Tibial artery (tissue), 4 donors: ENCODE measurements around the gene TCFL5.

Experiments used
- DNase-seq, 2 donors: peaks; one replicate each; pipeline ENCODE4 v3.0.0-alpha.2; 2019
- H3K27ac ChIP-seq, 2 donors: fragments of 200-600 bp; sonication (generic) in 1 of 2; 1 replicate in 1 of 2; 2 replicates in 1 of 2; pipeline ENCODE4 v1.5.1; 2018 to 2019; ENCODE audit warnings: mild to moderate bottlenecking in 1 of 2
- H3K27me3 ChIP-seq, 2 donors: fragments of 200-600 bp; sonication (generic) in 1 of 2; one replicate each; pipeline versions ENCODE4 v1.5.1 to v1.6.0; 2016 to 2019
- H3K36me3 ChIP-seq, 3 donors: fragments of 200-600 bp; sonication (generic) in 2 of 3; one replicate each; pipeline ENCODE4 v1.5.1; 2016 to 2019; ENCODE audit warnings: mild to moderate bottlenecking in 2 of 3
- H3K4me1 ChIP-seq, 4 donors: fragments of 200-600 bp; sonication (generic) in 2 of 4; 1 replicate in 3 of 4; 2 replicates in 1 of 4; pipeline ENCODE4 v1.5.1; 2016 to 2019
- H3K4me3 ChIP-seq, 2 donors: fragments of 200-600 bp; sonication (generic) in 1 of 2; 1 replicate in 1 of 2; 2 replicates in 1 of 2; pipeline ENCODE4 v1.5.1; 2018 to 2019; ENCODE audit warnings: mild to moderate bottlenecking in 2 of 2
- H3K9me3 ChIP-seq, 3 donors: fragments of 200-600 bp; sonication (generic) in 1 of 3; one replicate each; pipeline ENCODE4 v1.5.1; 2016 to 2019
- intact Hi-C: fragments of 100-400 bp; cut with DNase I; formaldehyde crosslinking; loops from one replicate; pipeline ENCODE4 v1.15.0; 2023; ENCODE audit warnings: low total_unique reads
- TF ChIP-seq, protein P1 (sequence below), 2 experiments: fragments of 200-600 bp in 1 of 2; fragments of 450-650 bp in 1 of 2; IDR thresholded peaks; one replicate each; pipeline ENCODE4 v1.5.1; 2017 to 2019; ENCODE audit warnings: antibody characterized with exemption in 2 of 2, mild to moderate bottlenecking in 1 of 2, moderate library complexity in 1 of 2

Gene TCFL5

DNA sequence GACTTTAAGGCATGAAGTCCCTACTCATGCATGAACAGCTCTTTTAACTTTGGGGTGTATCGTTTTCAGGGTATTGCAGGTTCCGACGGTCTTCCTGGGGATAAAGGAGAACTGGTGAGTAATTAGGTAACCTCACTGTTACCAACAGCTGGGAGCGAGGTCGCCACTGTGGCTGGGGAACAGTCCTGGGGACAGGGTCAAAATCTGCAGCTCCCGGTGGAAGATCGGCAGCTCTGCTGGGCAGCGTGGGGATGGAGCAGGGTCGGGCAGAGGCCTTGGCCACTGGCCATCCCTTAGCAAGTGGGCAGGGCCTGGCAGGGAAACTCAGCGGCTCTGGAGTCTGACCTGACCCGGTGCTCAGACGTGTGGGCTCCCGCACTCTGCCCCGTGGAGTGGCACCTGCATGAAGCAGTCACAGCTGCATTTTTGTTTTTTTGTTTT is 28.7 kb downstream of the TCFL5 start:
- peaks cover 0 to 40% of the 10 kb centered on the region in 2 donors for H3K27me3 ChIP-seq
- DNase-seq, result no peak
- TF ChIP-seq, protein P1, sequence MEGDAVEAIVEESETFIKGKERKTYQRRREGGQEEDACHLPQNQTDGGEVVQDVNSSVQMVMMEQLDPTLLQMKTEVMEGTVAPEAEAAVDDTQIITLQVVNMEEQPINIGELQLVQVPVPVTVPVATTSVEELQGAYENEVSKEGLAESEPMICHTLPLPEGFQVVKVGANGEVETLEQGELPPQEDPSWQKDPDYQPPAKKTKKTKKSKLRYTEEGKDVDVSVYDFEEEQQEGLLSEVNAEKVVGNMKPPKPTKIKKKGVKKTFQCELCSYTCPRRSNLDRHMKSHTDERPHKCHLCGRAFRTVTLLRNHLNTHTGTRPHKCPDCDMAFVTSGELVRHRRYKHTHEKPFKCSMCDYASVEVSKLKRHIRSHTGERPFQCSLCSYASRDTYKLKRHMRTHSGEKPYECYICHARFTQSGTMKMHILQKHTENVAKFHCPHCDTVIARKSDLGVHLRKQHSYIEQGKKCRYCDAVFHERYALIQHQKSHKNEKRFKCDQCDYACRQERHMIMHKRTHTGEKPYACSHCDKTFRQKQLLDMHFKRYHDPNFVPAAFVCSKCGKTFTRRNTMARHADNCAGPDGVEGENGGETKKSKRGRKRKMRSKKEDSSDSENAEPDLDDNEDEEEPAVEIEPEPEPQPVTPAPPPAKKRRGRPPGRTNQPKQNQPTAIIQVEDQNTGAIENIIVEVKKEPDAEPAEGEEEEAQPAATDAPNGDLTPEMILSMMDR (IDR thresholded peaks at IDR 0.05), result no peak
- H3K4me1 ChIP-seq, result peaks cover 0 to 18% (median 0%) of the 10 kb centered on the region in 4 donors
- no peak overlapping the region for H3K27ac ChIP-seq
- no peaks in the 10 kb centered on the region for H3K9me3 ChIP-seq
- no peak overlapping the region for H3K4me3 ChIP-seq
- intact Hi-C loops, result no loop called here
- H3K36me3 ChIP-seq, result no peaks in the 10 kb centered on the region

DNA sequence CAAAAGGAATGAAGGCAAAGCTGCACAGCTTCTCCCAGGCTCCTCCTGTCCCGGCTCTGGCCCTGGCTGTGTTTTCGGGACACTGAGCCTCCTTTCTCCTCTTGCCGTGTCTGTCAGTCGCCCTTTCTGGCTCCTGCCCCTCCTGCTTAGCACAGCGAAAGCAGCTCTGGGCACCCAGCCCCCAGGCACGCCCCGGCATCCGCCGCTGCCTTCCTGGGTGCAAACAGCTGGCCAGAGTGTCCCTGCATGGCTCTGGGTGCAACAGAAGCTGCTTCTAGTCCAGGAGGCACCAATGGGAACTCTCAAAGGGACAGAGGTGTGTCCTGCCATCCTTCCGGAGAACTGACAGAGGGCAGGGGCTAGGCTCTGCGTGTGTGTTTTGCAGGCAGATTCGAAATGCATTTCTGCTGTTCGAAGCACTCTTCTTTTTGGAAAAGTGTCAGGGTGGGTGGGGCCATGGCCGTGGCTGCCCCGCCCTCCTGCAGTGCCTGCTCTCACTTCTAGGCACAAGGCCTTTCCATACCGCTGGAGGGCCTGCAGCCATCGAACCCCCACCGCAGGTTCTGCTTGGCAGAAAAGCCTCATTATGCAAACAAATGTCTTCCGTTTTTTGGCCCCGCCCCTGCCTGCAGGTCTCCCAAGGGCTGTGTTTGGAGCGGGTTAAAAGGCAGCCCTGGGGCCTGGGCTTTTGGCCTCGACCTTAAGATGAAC is 29.3 kb downstream of the TCFL5 start:
- H3K4me1 ChIP-seq, result peaks cover 0 to 18% (median 0%) of the 10 kb centered on the region in 4 donors
- no peak for DNase-seq
- TF ChIP-seq, protein P1 (IDR thresholded peaks at IDR 0.05), result no peak
- peaks cover 0 to 42% of the 10 kb centered on the region in 2 donors for H3K27me3 ChIP-seq
- no peak overlapping the region for H3K4me3 ChIP-seq
- H3K36me3 ChIP-seq, result no peaks in the 10 kb centered on the region
- no peak overlapping the region for H3K27ac ChIP-seq
- no peaks in the 10 kb centered on the region for H3K9me3 ChIP-seq
- intact Hi-C loops, result no loop called here

DNA sequence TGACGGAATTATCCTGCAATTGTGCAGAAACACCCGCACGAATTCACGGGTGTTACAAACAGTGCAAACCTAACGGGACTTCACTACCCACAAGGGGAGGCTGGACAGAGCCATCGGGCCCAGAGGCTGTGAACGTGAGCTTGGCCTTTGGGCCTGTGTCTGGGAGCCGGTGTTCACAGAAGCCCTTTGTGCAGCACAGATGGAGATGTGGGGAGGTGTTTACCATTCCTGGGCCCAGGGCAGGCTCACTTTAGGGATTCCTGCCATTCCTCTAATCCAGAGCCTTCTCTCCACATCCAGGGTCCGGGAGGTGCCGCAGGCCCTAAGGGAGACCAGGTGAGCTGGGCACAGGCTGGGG is 29.8 kb downstream of the TCFL5 start:
- no peak for DNase-seq
- Histone ChIP-seq H3K27ac (no peak overlapping the region), H3K27me3 (peaks cover 0 to 42% of the 10 kb centered on the region in 2 donors), H3K9me3 (no peaks in the 10 kb centered on the region), H3K4me3 (no peak overlapping the region), H3K36me3 (no peaks in the 10 kb centered on the region), H3K4me1 (peaks cover 0 to 18% (median 0%) of the 10 kb centered on the region in 4 donors)
- TF ChIP-seq, protein P1 (IDR thresholded peaks at IDR 0.05), result no peak
- intact Hi-C loops, result no loop called here

DNA sequence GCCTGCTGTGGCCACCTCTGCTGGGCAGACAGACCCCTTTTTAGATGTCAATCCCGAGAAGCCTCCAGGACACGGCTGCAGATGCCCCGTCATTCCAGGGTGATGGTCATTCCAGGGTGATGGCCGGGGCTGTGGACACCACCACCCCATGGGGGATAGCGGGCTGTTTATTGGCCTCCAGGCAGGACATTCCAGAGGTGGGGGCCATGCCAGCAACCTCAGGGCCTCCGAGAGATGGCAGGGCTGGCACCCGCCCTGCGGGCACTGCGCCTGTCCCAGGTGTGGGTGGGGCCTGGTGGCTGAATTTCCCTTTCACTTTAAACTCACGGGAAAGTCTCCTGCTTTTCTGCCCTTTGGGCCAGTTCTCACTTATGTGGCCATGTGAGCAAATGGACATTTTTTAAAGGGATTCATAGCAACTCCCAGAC is 30.2 kb downstream of the TCFL5 start:
- Histone ChIP-seq H3K36me3 (no peaks in the 10 kb centered on the region), H3K4me1 (peaks cover 0 to 16% (median 0%) of the 10 kb centered on the region in 4 donors), H3K27me3 (peaks cover 0 to 42% of the 10 kb centered on the region in 2 donors), H3K4me3 (no peak overlapping the region), H3K27ac (no peak overlapping the region), H3K9me3 (no peaks in the 10 kb centered on the region)
- no peak for DNase-seq
- intact Hi-C loops, result no loop called here
- TF ChIP-seq, protein P1 (IDR thresholded peaks at IDR 0.05), result no peak

DNA sequence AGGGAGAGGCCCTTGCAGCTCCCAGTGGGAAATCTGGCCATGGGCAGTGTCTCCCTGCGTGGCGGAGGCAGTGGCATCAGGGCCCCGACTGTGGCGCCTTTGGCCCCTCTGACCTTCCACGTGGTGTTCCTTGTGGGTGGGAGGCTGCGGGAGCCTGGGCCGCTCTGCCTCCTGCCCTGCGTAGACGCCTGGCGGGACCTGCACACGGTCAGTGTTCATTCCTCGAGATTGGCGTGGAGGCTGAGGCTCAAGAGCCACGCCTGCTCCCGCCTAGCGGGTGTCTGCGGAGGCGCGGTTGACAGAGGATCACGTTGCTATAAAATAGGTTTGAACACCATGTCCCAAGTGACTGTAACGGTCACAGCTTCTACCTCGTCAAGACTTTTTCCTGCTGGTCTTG is 30.8 kb downstream of the TCFL5 start:
- H3K36me3 ChIP-seq, result no peaks in the 10 kb centered on the region
- intact Hi-C loops, result no loop called here
- TF ChIP-seq, protein P1 (IDR thresholded peaks at IDR 0.05), result no peak
- H3K4me1 ChIP-seq, result peaks cover 0 to 15% (median 0%) of the 10 kb centered on the region in 4 donors
- H3K9me3 ChIP-seq, result no peaks in the 10 kb centered on the region
- H3K27me3 ChIP-seq, result peaks cover 0 to 42% of the 10 kb centered on the region in 2 donors
- no peak for DNase-seq
- H3K4me3 ChIP-seq, result no peak overlapping the region
- no peak overlapping the region for H3K27ac ChIP-seq
